Thyroid gland (tissue), 4 donors: ENCODE results near the gene TBCCD1.

ENCODE experiments used
- CTCF ChIP-seq, 6 experiments: fragments of 200-600 bp in 3 of 6; fragments of 450-650 bp in 3 of 6; sonication (generic) in 3 of 6; IDR thresholded peaks; one replicate each; pipeline ENCODE4 v1.5.1; 2016 to 2019; ENCODE audit warnings: antibody characterized with exemption in 6 of 6, mild to moderate bottlenecking in 2 of 6, inconsistent platforms in 1 of 6, moderate library complexity in 1 of 6
- POLR2A ChIP-seq, 2 donors: fragments of 450-650 bp; IDR thresholded peaks; one replicate each; pipeline ENCODE4 v1.6.1; 2017; ENCODE audit warnings: antibody characterized with exemption in 2 of 2, mild to moderate bottlenecking in 2 of 2, moderate library complexity in 1 of 2

GRCh38 chr3:186583831-186584230 is 16.7 kb upstream of the TBCCD1 start:
- TF ChIP-seq POLR2A (IDR thresholded peaks at IDR 0.05) (no peak), CTCF (IDR thresholded peaks at IDR 0.05) (no peak)
